ENCODE results near the gene KRT14.
"Not testable (repeated sequence)": the region's sequence is repeated elsewhere in the genome, so short reads cannot be mapped to it uniquely, and the experiment has no call there.

The KRT14 gene

GRCh38 chr17:41623184-41623861 is 36.6 kb upstream of the KRT14 start:
- not testable (repeated sequence) for DNase-seq (ENCODE audit: low read depth in 2 of 2, low spot score in 1 of 2)

- DNase-seq (ENCODE audit: low read depth in 2 of 2, low spot score in 1 of 2): not testable (repeated sequence)
Measured at GRCh38 chr17:41622340-41623183, 35.9 kb upstream of the KRT14 start.

GRCh38 chr17:41621916-41622315 is 35.2 kb upstream of the KRT14 start:
- DNase-seq (ENCODE audit: low read depth in 2 of 2, low spot score in 1 of 2): no peak

GRCh38 chr17:41621435-41621817 is 34.7 kb upstream of the KRT14 start:
- DNase-seq (ENCODE audit: low read depth in 2 of 2, low spot score in 1 of 2): not testable (repeated sequence)

GRCh38 chr17:41620583-41621434 is 34.1 kb upstream of the KRT14 start:
- no peak for DNase-seq (ENCODE audit: low read depth in 2 of 2, low spot score in 1 of 2)

- DNase-seq (ENCODE audit: low read depth in 2 of 2, low spot score in 1 of 2): not testable (repeated sequence)
Measured at GRCh38 chr17:41619927-41620582, 33.4 kb upstream of the KRT14 start.

GRCh38 chr17:41619036-41619926 is 32.6 kb upstream of the KRT14 start:
- DNase-seq (ENCODE audit: low read depth in 2 of 2, low spot score in 1 of 2): no peak

- DNase-seq (ENCODE audit: low read depth in 2 of 2, low spot score in 1 of 2): no peak
Measured at GRCh38 chr17:41618341-41619035, 31.8 kb upstream of the KRT14 start.

GRCh38 chr17:41617698-41618097 is 31.0 kb upstream of the KRT14 start:
- DNase-seq (ENCODE audit: low read depth in 2 of 2, low spot score in 1 of 2): no peak

- no peak for DNase-seq (ENCODE audit: low read depth in 2 of 2, low spot score in 1 of 2)
Measured at GRCh38 chr17:41617136-41617535, 30.4 kb upstream of the KRT14 start.

GRCh38 chr17:41616486-41616885 is 29.8 kb upstream of the KRT14 start:
- not testable (repeated sequence) for DNase-seq (ENCODE audit: low read depth in 2 of 2, low spot score in 1 of 2)

GRCh38 chr17:41615454-41615853 is 28.8 kb upstream of the KRT14 start:
- no peak for DNase-seq (ENCODE audit: low read depth in 2 of 2, low spot score in 1 of 2)

GRCh38 chr17:41614767-41615166 is 28.1 kb upstream of the KRT14 start:
- DNase-seq (ENCODE audit: low read depth in 2 of 2, low spot score in 1 of 2): not testable (repeated sequence)

- DNase-seq (ENCODE audit: low read depth in 2 of 2, low spot score in 1 of 2): no peak
Measured at GRCh38 chr17:41614098-41614497, 27.4 kb upstream of the KRT14 start.

- DNase-seq (ENCODE audit: low read depth in 2 of 2, low spot score in 1 of 2): no peak
Measured at GRCh38 chr17:41613277-41614082, 26.8 kb upstream of the KRT14 start.

- DNase-seq (ENCODE audit: low read depth in 2 of 2, low spot score in 1 of 2): not testable (repeated sequence)
Measured at GRCh38 chr17:41612376-41613160, 25.9 kb upstream of the KRT14 start, which contains the start of gene KRT16. TSS of gene KRT16 (minus strand) at chr17:41612767. CDS start at chr17:41612688, 79 bp downstream.

GRCh38 chr17:41610965-41611640 is 24.4 kb upstream of the KRT14 start:
- no peak for DNase-seq (ENCODE audit: low read depth in 2 of 2, low spot score in 1 of 2)

All from stimulated activated CD8-positive, alpha-beta memory T cell treated with anti-CD3 and anti-CD28 coated beads, Interleukin-4, amount 100 ng/mL, for 1 hour (primary cell).